ENCODE data around the gene METTL25B.

GRCh38 chr1:156744786-156745419, 16.6 kb downstream of the METTL25B start:
- TF ChIP-seq CTCF (IDR thresholded peaks at IDR 0.05) (no peak), EP300 (IDR thresholded peaks at IDR 0.05) (no peak), POLR2A (IDR thresholded peaks at IDR 0.05) (no peak)

Measured in sigmoid colon (tissue), 4 donors.